Stomach (tissue), 9 donors: ENCODE results near the gene FSIP1. TPM values are rescaled to one million over a fixed set of nuclear protein-coding genes. Genes with fewer than 3 reads are reported as not detected.

Experiments used
- DNase-seq, 2 donors: peaks; one replicate each; pipeline versions ENCODE4 v3.0.0 to v3.0.0-alpha.2; 2013 to 2019
- H3K27ac ChIP-seq, 5 donors: fragments of 200-600 bp in 4 of 5; sonication (generic) in 4 of 5; one replicate each; pipeline ENCODE4 v1.5.1; 2013 to 2019; ENCODE audit warnings: mild to moderate bottlenecking in 1 of 5, moderate library complexity in 1 of 5
- H3K27me3 ChIP-seq, 3 donors: fragments of 200-600 bp; sonication (generic); one replicate each; pipeline ENCODE4 v1.5.1; 2017 to 2019; ENCODE audit warnings: mixed run types in 1 of 3
- H3K36me3 ChIP-seq, 4 donors: fragments of 200-600 bp; sonication (generic); 1 replicate in 3 of 4; 2 replicates in 1 of 4; pipeline ENCODE4 v1.5.1; 2016 to 2019
- H3K4me1 ChIP-seq, 4 donors: fragments of 200-600 bp; sonication (generic); one replicate each; pipeline ENCODE4 v1.5.1; 2016 to 2019
- H3K4me3 ChIP-seq, 4 donors: fragments of 200-600 bp; sonication (generic) in 3 of 4; one replicate each; pipeline ENCODE4 v1.5.1; 2016 to 2019; ENCODE audit warnings: mild to moderate bottlenecking in 1 of 4
- H3K9me3 ChIP-seq, 4 donors: fragments of 200-600 bp; sonication (generic); one replicate each; pipeline ENCODE4 v1.5.1; 2016 to 2019
- CTCF ChIP-seq, 7 experiments: fragments of 450-650 bp in 4 of 7; fragments of 200-600 bp in 3 of 7; sonication (generic) in 3 of 7; IDR thresholded peaks; one replicate each; pipeline ENCODE4 v1.5.1; 2016 to 2019; ENCODE audit warnings: antibody characterized with exemption in 7 of 7, control low read depth in 2 of 7, mild to moderate bottlenecking in 1 of 7
- EP300 ChIP-seq: sonication (generic); formaldehyde crosslinking; IDR thresholded peaks from one replicate; pipeline ENCODE4 v1.6.1; 2017; ENCODE audit warnings: antibody characterized with exemption
- POLR2A ChIP-seq, 4 donors: fragments of 450-650 bp; IDR thresholded peaks; one replicate each; pipeline ENCODE4 v1.6.1; 2016; ENCODE audit warnings: antibody characterized with exemption in 4 of 4, control low read depth in 2 of 4, mild to moderate bottlenecking in 1 of 4, moderate library complexity in 1 of 4
- POLR2AphosphoS5 ChIP-seq, 3 donors: sonication (generic); formaldehyde crosslinking; IDR thresholded peaks; one replicate each; pipeline ENCODE4 v1.6.1; 2016; ENCODE audit warnings: antibody characterized with exemption in 3 of 3
- WGBS, 5 donors: extraction: QIAGEN DNeasy Blood & Tissue Kit in 3 of 5; methylation state at CpG; one replicate each; pipeline versions ENCODE4 v1.1.5 to v1.1.7; 2013 to 2018; 5-methylcytosine and 5-hydroxymethylcytosine counted together
- intact Hi-C: fragments of 100-400 bp; cut with DNase I; formaldehyde crosslinking; loops from one replicate; pipeline ENCODE4 v1.15.1; 2023; ENCODE audit warnings: low total_unique reads
- polyA plus RNA-seq, 3 donors: library from polyadenylated mRNA; stranded (reverse); fragments of 200-250 nt; gene quantifications; one replicate each; pipeline ENCODE4 v1.2.3, GENCODE V29; 2013
- total RNA-seq, 5 donors: library from RNA; depleted of rRNA; stranded (reverse); fragments of >200 nt; gene quantifications; one replicate each; pipeline versions ENCODE4 v1.1.0 to v1.2.3, GENCODE V29; 2014 to 2016
- donor health status: healthy with polysubstance abuse.
- donor health status: Bipolar disorder and iron deficiency.
- donor health status: healthy.

FSIP1 gene
- total and polyA plus RNA-seq, 8 donors, result 0.08 to 141 (median 0.66) TPM

GRCh38 chr15:39573287-39573686, 209.4 kb downstream of the FSIP1 start:
- TF ChIP-seq EP300, result no peak
- no peak for TF ChIP-seq POLR2AphosphoS5 (IDR thresholded peaks at IDR 0.05)
- TF ChIP-seq CTCF (IDR thresholded peaks at IDR 0.05), result no peak
- no peak for TF ChIP-seq POLR2A (IDR thresholded peaks at IDR 0.05)
- 67 to 86% (median 76%) methylated on average over 2 of the region's 2 CpGs for WGBS, 5 donors

GRCh38 chr15:39565851-39566250, 216.8 kb downstream of the FSIP1 start:
- Histone ChIP-seq H3K9me3 (no peaks in the 10 kb centered on the region), H3K27me3 (no peaks in the 10 kb centered on the region), H3K4me3 (no peak overlapping the region), H3K27ac (no peak overlapping the region), H3K4me1 (no peaks in the 10 kb centered on the region), H3K36me3 (no peaks in the 10 kb centered on the region)
- TF ChIP-seq CTCF (IDR thresholded peaks at IDR 0.05), result no peak
- TF ChIP-seq POLR2AphosphoS5 (IDR thresholded peaks at IDR 0.05), result no peak
- no peak for TF ChIP-seq EP300
- no peak for TF ChIP-seq POLR2A (IDR thresholded peaks at IDR 0.05)
- WGBS, 5 donors, result 95 to 98% (median 98%) methylated on average over 2 of the region's 2 CpGs
- intact Hi-C loops, result no loop called here
- DNase-seq, result no peak

More at GRCh38 chr15:39573287-39573686, 209.4 kb downstream of the FSIP1 start:
- intact Hi-C loops, result no loop called here
- H3K27ac ChIP-seq, result no peak overlapping the region
- H3K4me1 ChIP-seq, result peaks cover 0 to 2% (median under 1%) of the 10 kb centered on the region in 4 donors
- H3K27me3 ChIP-seq, result no peaks in the 10 kb centered on the region
- no peaks in the 10 kb centered on the region for H3K36me3 ChIP-seq
- no peak overlapping the region for H3K4me3 ChIP-seq
- no peaks in the 10 kb centered on the region for H3K9me3 ChIP-seq
- DNase-seq, result no peak

GRCh38 chr15:39564972-39565665, 217.5 kb downstream of the FSIP1 start:
- no peaks in the 10 kb centered on the region for H3K9me3 ChIP-seq
- no peak for TF ChIP-seq POLR2A (IDR thresholded peaks at IDR 0.05)
- no peak for TF ChIP-seq EP300
- no peak for TF ChIP-seq CTCF (IDR thresholded peaks at IDR 0.05)
- TF ChIP-seq POLR2AphosphoS5 (IDR thresholded peaks at IDR 0.05), result no peak
- H3K4me3 ChIP-seq, result no peak overlapping the region
- no peak overlapping the region for H3K27ac ChIP-seq
- H3K36me3 ChIP-seq, result no peaks in the 10 kb centered on the region
- DNase-seq, result no peak
- 75 to 90% (median 88%) methylated on average over 4 of the region's 4 CpGs for WGBS, 5 donors
- intact Hi-C loops, result no loop called here
- no peaks in the 10 kb centered on the region for H3K27me3 ChIP-seq
- no peaks in the 10 kb centered on the region for H3K4me1 ChIP-seq

GRCh38 chr15:39558421-39558820, 224.2 kb downstream of the FSIP1 start:
- no peaks in the 10 kb centered on the region for H3K9me3 ChIP-seq
- no peak for TF ChIP-seq EP300
- TF ChIP-seq CTCF (IDR thresholded peaks at IDR 0.05), result no peak
- no peak for TF ChIP-seq POLR2AphosphoS5 (IDR thresholded peaks at IDR 0.05)
- no peak for TF ChIP-seq POLR2A (IDR thresholded peaks at IDR 0.05)
- DNase-seq, result no peak
- H3K4me1 ChIP-seq, result peaks cover 0 to 20% (median 5%) of the 10 kb centered on the region in 4 donors
- H3K4me3 ChIP-seq, result no peak overlapping the region
- H3K27me3 ChIP-seq, result no peaks in the 10 kb centered on the region
- intact Hi-C loops, result no loop called here
- no peak overlapping the region for H3K27ac ChIP-seq
- no peaks in the 10 kb centered on the region for H3K36me3 ChIP-seq
- 78 to 84% (median 83%) methylated on average over 3 of the region's 3 CpGs for WGBS, 5 donors
